Endothelial cell of umbilical vein (primary cell): ENCODE results near the gene GBP5. TPM values are rescaled to one million over a fixed set of nuclear protein-coding genes. Genes with fewer than 3 reads are reported as not detected.

Source experiments
- BruUV-seq: library from RNA; stranded (reverse); fragments of 400-500 nt; replicated peaks from 2 replicates; lab custom pipeline; 2021; lab: Mats Ljungman, UMichigan
- CTCF ChIA-PET: fragments of 300-600, 350-600 bp; sonication (Branson Sonifier 250); formaldehyde crosslinking; loops from one replicate; lab custom pipeline; 2021; ENCODE audit warnings: antibody characterized with exemption, inconsistent platforms; lab: Charles Lee
- POLR2A ChIA-PET: fragments of 300-600, 350-600 bp; sonication (Branson Sonifier 250); formaldehyde crosslinking; loops from one replicate; lab custom pipeline; 2021; ENCODE audit warnings: antibody characterized with exemption, inconsistent platforms; lab: Charles Lee
- DNase-seq: peaks from one replicate; pipeline ENCODE4 v3.0.0-alpha.2; 2011; ENCODE audit warnings: low read depth, low spot score
- FAIRE-seq: peaks from 2 replicates; lab custom pipeline; 2011; peaks lifted over from hg19 to GRCh38; lab: Jason Lieb, UNC
- H2AFZ ChIP-seq: 2 replicates; pipeline ENCODE4 v1.6.0; 2012; ENCODE audit warnings: low read depth, low read length, control low read depth, inconsistent platforms
- H3K27ac ChIP-seq: 2 replicates; pipeline ENCODE4 v1.5.1; 2011; ENCODE audit warnings: low read depth, mild to moderate bottlenecking, control low read depth, low read length, moderate library complexity; ENCODE audit not compliant: insufficient read depth
- H3K27me3 ChIP-seq, 2 experiments: 2 replicates each; pipeline versions ENCODE4 v1.6.0 to v1.6.1; 2011; ENCODE audit warnings: low read length in 2 of 2, mixed read lengths in 1 of 2; ENCODE audit not compliant: control insufficient read depth in 2 of 2, insufficient read depth in 2 of 2
- H3K36me3 ChIP-seq, 2 experiments: 2 replicates in 1 of 2; 3 replicates in 1 of 2; pipeline ENCODE4 v1.5.1; 2011; ENCODE audit warnings: low read length in 2 of 2, mild to moderate bottlenecking in 1 of 2, moderate library complexity in 1 of 2; ENCODE audit not compliant: control insufficient read depth in 2 of 2, insufficient read depth in 2 of 2; ENCODE audit errors: extremely low read depth in 1 of 2
- H3K4me1 ChIP-seq: 3 replicates; pipeline ENCODE4 v1.5.1; 2011; ENCODE audit warnings: mild to moderate bottlenecking, low read length; ENCODE audit not compliant: control insufficient read depth, insufficient read depth; ENCODE audit errors: extremely low read depth
- H3K4me2 ChIP-seq: 2 replicates; pipeline ENCODE4 v1.6.1; 2011; ENCODE audit warnings: low read length, control low read depth, mixed read lengths; ENCODE audit not compliant: insufficient read depth
- H3K4me3 ChIP-seq, 3 experiments: fragments of 200-600 bp in 1 of 3; sonication (generic), shearing (Covaris generic) in 1 of 3; replicated peaks in 1 of 3; 2 replicates each; pipeline ENCODE4 v1.5.1; 2011 to 2016; ENCODE audit warnings: control low read depth in 3 of 3, low read length in 3 of 3, mild to moderate bottlenecking in 2 of 3, inconsistent platforms in 1 of 3, low read depth in 1 of 3, moderate library complexity in 1 of 3; ENCODE audit not compliant: insufficient read depth in 1 of 3
- H3K79me2 ChIP-seq: 2 replicates; pipeline ENCODE4 v1.6.0; 2012; ENCODE audit warnings: low read length, inconsistent platforms; ENCODE audit not compliant: control insufficient read depth, insufficient read depth
- H3K9ac ChIP-seq: replicated peaks from 2 replicates; pipeline ENCODE3; 2011; ENCODE audit warnings: low read length, control low read depth; ENCODE audit not compliant: insufficient read depth; ENCODE audit errors: extremely low read depth
- H3K9me1 ChIP-seq: replicated peaks from 3 replicates; pipeline ENCODE4 v1.6.0; 2011; ENCODE audit warnings: mild to moderate bottlenecking, low read length; ENCODE audit not compliant: control insufficient read depth, insufficient read depth; ENCODE audit errors: extremely low read depth
- H3K9me3 ChIP-seq: replicated peaks from 2 replicates; pipeline ENCODE4 v1.5.1; 2012; ENCODE audit warnings: low read length, inconsistent platforms; ENCODE audit not compliant: control insufficient read depth, insufficient read depth
- H4K20me1 ChIP-seq: replicated peaks from 2 replicates; pipeline ENCODE3; 2011; ENCODE audit warnings: mild to moderate bottlenecking, low read length; ENCODE audit not compliant: control insufficient read depth, insufficient read depth; ENCODE audit errors: extremely low read depth
- EZH2 ChIP-seq: IDR thresholded peaks from 2 replicates; pipeline ENCODE4 v1.6.1; 2012; ENCODE audit warnings: borderline replicate concordance, low read depth, mild to moderate bottlenecking, moderate library complexity, low read length, inconsistent platforms; ENCODE audit not compliant: severe bottlenecking
- FOS ChIP-seq: IDR thresholded peaks from 2 replicates; pipeline ENCODE4 v1.6.1; 2011; ENCODE audit warnings: mild to moderate bottlenecking, low read length, moderate library complexity, borderline replicate concordance; ENCODE audit not compliant: insufficient read depth
- GATA2 ChIP-seq: IDR thresholded peaks from 2 replicates; pipeline ENCODE4 v1.7.0; 2011; ENCODE audit warnings: low read depth, mild to moderate bottlenecking, moderate library complexity, mixed read lengths, low read length; ENCODE audit not compliant: insufficient read length, insufficient read depth
- JUN ChIP-seq: IDR thresholded peaks from 2 replicates; pipeline ENCODE4 v1.6.1; 2011; ENCODE audit warnings: borderline replicate concordance, low read depth; ENCODE audit not compliant: insufficient read length, insufficient read depth
- MYC ChIP-seq: IDR thresholded peaks from one replicate; pipeline ENCODE4 v1.6.1; 2011; ENCODE audit warnings: mild to moderate bottlenecking, low read depth, low read length
- POLR2A ChIP-seq: IDR thresholded peaks from 2 replicates; pipeline ENCODE4 v1.6.1; 2012; ENCODE audit warnings: low read depth, mild to moderate bottlenecking, control low read depth, low read length
- POLR2AphosphoS5 ChIP-seq: IDR thresholded peaks from 2 replicates; pipeline ENCODE4 v1.6.1; 2012; ENCODE audit warnings: low read depth, mild to moderate bottlenecking, control low read depth, low read length, moderate library complexity; ENCODE audit not compliant: insufficient read depth
- dilution Hi-C: fragments of 300-500 bp; cut with MboI; formaldehyde crosslinking; loops from one replicate; pipeline ENCODE4 v1.15.0; 2019; ENCODE audit warnings: low sequenced_read_pairs; ENCODE audit not compliant: extremely low pct_ligation_motif_present
- intact Hi-C: fragments of 100-400 bp; cut with micrococcal nuclease; formaldehyde crosslinking; loops from one replicate; pipeline ENCODE4 v1.10.0; 2022
- polyA plus RNA-seq, 4 experiments: library from polyadenylated mRNA; depleted of rRNA in 3 of 4; stranded (reverse) in 3 of 4; unstranded in 1 of 4; fragments of >200 nt; gene quantifications; 2 replicates each; pipeline versions ENCODE4 v1.2.1 to v1.2.3, GENCODE V29; 2011 to 2012; ENCODE audit warnings: missing spikeins in 1 of 4
- total RNA-seq: library from RNA; stranded (reverse); gene quantifications from 2 replicates; pipeline ENCODE4 v1.2.3, GENCODE V29; 2021
- TF ChIP-seq, protein P1 (sequence below): IDR thresholded peaks from 2 replicates; pipeline ENCODE4 v1.6.1; 2011; ENCODE audit not compliant: insufficient read depth, insufficient read length
- TF ChIP-seq, protein P2 (sequence below), 2 donors: IDR thresholded peaks; 1 replicate in 1 of 2; 2 replicates in 1 of 2; pipeline ENCODE4 v1.5.1; 2011; ENCODE audit warnings: low read length in 2 of 2, mild to moderate bottlenecking in 2 of 2, moderate library complexity in 2 of 2, control low read depth in 1 of 2, inconsistent platforms in 1 of 2, low read depth in 1 of 2; ENCODE audit not compliant: insufficient read depth in 1 of 2; ENCODE audit errors: extremely low read depth in 1 of 2

The GBP5 gene
- total and polyA plus RNA-seq, 2 donors (not counting 3 experiments of a cell fraction or from before 2014, with no cell fraction given) = 0.31 TPM; not detected in 1

DNA sequence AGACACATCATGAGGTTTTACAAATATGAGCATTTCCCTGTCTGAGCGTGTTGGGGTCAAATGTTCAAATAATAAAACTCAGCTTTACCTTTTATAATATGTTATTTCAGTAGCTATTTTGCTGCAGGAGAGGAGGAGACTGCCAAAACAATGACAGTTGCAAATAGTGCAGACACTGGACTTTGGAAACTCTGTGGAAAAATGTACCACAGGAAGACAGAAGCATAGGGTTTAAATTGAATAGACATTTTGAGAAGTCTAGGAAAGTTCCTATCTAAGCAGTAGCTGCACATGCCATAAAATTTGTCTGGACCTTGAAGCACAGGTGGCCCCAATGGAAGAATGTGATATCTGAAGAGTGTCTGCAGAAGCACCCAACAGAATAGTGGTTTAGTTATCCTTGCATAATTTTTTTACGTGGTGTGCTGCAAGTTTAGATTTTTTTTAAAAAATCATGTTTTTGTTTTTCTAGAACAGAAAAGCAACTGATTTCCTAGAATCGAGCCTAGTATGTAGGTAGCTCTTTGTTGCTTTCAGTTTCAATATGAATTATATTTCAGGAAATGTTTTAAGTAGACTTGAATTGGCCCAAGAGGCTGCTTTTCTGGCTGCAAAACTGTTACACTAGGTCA is 14.0 kb upstream of the GBP5 start:
- BruUV-seq = no TSS peak
- no peaks in the 10 kb centered on the region for H3K9me3 ChIP-seq
- no peaks in the 10 kb centered on the region for H3K9me1 ChIP-seq
- H3K9ac ChIP-seq = no peak overlapping the region
- CTCF ChIA-PET = no interaction called here
- intact Hi-C loops = no loop called here
- FAIRE-seq = no peak
- H3K4me1 ChIP-seq = no peaks in the 10 kb centered on the region
- TF ChIP-seq POLR2AphosphoS5 (no peak), MYC (no peak), GATA2 (no peak), POLR2A (no peak), FOS (no peak), EZH2 (no peak), JUN (no peak)
- TF ChIP-seq, protein P1, sequence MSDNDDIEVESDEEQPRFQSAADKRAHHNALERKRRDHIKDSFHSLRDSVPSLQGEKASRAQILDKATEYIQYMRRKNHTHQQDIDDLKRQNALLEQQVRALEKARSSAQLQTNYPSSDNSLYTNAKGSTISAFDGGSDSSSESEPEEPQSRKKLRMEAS = no peak
- TF ChIP-seq, protein P2, sequence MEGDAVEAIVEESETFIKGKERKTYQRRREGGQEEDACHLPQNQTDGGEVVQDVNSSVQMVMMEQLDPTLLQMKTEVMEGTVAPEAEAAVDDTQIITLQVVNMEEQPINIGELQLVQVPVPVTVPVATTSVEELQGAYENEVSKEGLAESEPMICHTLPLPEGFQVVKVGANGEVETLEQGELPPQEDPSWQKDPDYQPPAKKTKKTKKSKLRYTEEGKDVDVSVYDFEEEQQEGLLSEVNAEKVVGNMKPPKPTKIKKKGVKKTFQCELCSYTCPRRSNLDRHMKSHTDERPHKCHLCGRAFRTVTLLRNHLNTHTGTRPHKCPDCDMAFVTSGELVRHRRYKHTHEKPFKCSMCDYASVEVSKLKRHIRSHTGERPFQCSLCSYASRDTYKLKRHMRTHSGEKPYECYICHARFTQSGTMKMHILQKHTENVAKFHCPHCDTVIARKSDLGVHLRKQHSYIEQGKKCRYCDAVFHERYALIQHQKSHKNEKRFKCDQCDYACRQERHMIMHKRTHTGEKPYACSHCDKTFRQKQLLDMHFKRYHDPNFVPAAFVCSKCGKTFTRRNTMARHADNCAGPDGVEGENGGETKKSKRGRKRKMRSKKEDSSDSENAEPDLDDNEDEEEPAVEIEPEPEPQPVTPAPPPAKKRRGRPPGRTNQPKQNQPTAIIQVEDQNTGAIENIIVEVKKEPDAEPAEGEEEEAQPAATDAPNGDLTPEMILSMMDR (IDR thresholded peaks at IDR 0.05; ENCODE audit: extremely low read depth in 1 of 2, insufficient read depth in 1 of 2, low read depth in 1 of 2, low read length in 2 of 2) = no peak
- POLR2A ChIA-PET = no interaction called here
- H2AFZ ChIP-seq = no peak overlapping the region
- no peaks in the 10 kb centered on the region for H4K20me1 ChIP-seq
- no peak overlapping the region for H3K27ac ChIP-seq
- no peaks in the 10 kb centered on the region for H3K79me2 ChIP-seq
- H3K27me3 ChIP-seq = no peaks in the 10 kb centered on the region
- H3K4me2 ChIP-seq = no peak overlapping the region
- H3K4me3 ChIP-seq = no peak overlapping the region
- dilution Hi-C loops = no loop called here
- H3K36me3 ChIP-seq = no peaks in the 10 kb centered on the region
- DNase-seq = no peak
